HG03565 (cell line): ENCODE results near the gene SPTY2D1.
"Not testable (repeated sequence)": the region's sequence is repeated elsewhere in the genome, so short reads cannot be mapped to it uniquely, and the experiment has no call there.

Source experiments
- ATAC-seq: cut with Tn5 transposase; IDR thresholded peaks from one replicate; pipeline ENCODE4 v1.9.1; 2021; ENCODE audit warnings: mild to moderate bottlenecking, moderate library complexity; ENCODE audit not compliant: unreplicated experiment

Gene SPTY2D1

GRCh38 chr11:18618342-18619025, 15.7 kb downstream of the SPTY2D1 start:
- ATAC-seq: no peak

GRCh38 chr11:18617688-18618341, 16.3 kb downstream of the SPTY2D1 start:
- peak; percentile 36 for ATAC-seq

GRCh38 chr11:18615628-18616392, 18.3 kb downstream of the SPTY2D1 start:
- peak; percentile 93 for ATAC-seq

GRCh38 chr11:18614667-18615066, 19.5 kb downstream of the SPTY2D1 start:
- ATAC-seq: no peak

- ATAC-seq: no peak
These were observed 21.7 kb downstream of the SPTY2D1 start for GRCh38 chr11:18612394-18612793.

GRCh38 chr11:18611196-18611595, 22.9 kb downstream of the SPTY2D1 start:
- no peak for ATAC-seq

- no peak for ATAC-seq
These were observed 25.8 kb downstream of the SPTY2D1 start for GRCh38 chr11:18608376-18608775.

GRCh38 chr11:18600915-18601569, 33.1 kb downstream of the SPTY2D1 start:
- ATAC-seq: no peak

- ATAC-seq: no peak
These were observed 34.4 kb downstream of the SPTY2D1 start, which contains the start of gene MISFA for GRCh38 chr11:18599739-18600230. TSS of gene MISFA (plus strand) at chr11:18599789. CDS start at chr11:18599929, 140 bp downstream.

- no peak for ATAC-seq
These were observed 39.0 kb downstream of the SPTY2D1 start for GRCh38 chr11:18594999-18595749.

GRCh38 chr11:18594088-18594487, 40.1 kb downstream of the SPTY2D1 start:
- ATAC-seq: not testable (repeated sequence)

GRCh38 chr11:18590571-18590970, 43.6 kb downstream of the SPTY2D1 start:
- ATAC-seq: no peak

GRCh38 chr11:18588297-18589252, 45.6 kb downstream of the SPTY2D1 start, which contains the start of gene UEVLD:
TSS of gene UEVLD (minus strand) at chr11:18588734. CDS start at chr11:18588654, 80 bp downstream.
- peak; percentile 48 for ATAC-seq

- no peak for ATAC-seq
These were observed 52.3 kb downstream of the SPTY2D1 start for GRCh38 chr11:18581825-18582224.

GRCh38 chr11:18580113-18580766, 53.9 kb downstream of the SPTY2D1 start:
- ATAC-seq: no peak

GRCh38 chr11:18578975-18579598, 55.1 kb downstream of the SPTY2D1 start:
- ATAC-seq: peak; percentile 59

GRCh38 chr11:18575361-18575760, 58.8 kb downstream of the SPTY2D1 start:
- no peak for ATAC-seq

GRCh38 chr11:18567081-18567480, 67.1 kb downstream of the SPTY2D1 start:
- ATAC-seq: no peak
